ENCODE data around the gene STMN3.
"Not testable (repeated sequence)": the region's sequence is repeated elsewhere in the genome, so short reads cannot be mapped to it uniquely, and the experiment has no call there.

The STMN3 gene

DNA sequence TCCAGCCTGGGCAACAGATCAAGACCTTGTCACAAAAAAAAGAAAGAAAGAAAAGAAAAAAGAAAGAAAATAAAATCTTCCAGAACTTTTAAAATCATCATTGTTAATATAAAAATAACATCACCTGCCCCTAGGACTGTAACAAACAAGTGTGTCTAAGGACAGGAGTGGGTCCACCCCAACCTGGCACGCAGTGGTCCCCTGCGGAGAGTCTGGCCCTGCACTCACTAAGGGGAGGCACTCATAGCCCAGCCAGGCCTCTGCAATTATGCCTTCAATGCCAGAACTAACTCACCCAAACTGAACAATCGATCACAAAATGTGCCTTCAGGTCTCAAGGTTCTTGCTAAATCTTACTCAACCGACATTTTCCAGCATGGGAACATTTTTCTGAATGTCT, 31.1 kb downstream of the STMN3 start:
- DNase-seq (ENCODE audit: extremely low spot score, insufficient read length, low read depth) (no peak), FAIRE-seq (no peak)

DNA sequence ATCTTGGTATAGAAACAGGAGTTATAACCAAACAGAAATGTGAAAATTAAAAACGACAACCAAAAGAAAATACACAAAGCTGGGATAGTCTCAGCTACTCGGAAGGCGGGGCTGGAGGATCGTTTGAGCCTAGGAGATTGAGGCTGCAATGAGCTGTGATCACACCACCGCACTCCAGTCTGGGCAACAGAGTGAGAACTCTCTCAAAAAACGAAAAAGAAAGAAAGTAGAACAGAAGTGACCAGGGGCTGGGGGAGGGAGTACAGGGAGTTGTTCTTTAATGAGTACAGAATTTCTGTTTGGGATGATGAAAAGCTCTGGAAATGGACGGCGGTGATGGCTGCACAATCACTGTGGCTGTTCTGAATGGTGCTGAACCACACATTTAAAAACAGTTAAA, 32.2 kb downstream of the STMN3 start:
- DNase-seq (ENCODE audit: extremely low spot score, insufficient read length, low read depth) (no peak), FAIRE-seq (no peak)

DNA sequence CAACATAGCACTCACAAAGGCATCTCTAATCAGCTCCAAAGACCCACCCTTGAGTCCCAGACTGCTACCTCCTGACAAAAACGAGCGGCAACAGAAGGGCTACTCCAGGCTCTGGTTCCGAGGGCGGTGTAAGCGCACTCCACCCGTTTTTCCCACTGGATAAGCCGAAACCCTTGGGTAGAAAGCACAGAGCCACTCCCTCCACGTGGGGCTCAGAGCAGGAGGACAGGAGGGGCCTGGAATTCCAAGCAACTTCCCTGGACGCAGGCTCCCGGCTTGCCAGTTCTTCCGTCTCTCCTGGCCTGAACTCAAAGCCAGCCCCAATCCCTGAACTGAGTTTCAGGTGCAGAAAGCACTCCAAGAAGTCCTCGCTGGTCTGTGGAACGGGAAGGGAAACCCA, 33.7 kb downstream of the STMN3 start:
- no peak for FAIRE-seq
- DNase-seq (ENCODE audit: extremely low spot score, insufficient read length, low read depth) = no peak

DNA sequence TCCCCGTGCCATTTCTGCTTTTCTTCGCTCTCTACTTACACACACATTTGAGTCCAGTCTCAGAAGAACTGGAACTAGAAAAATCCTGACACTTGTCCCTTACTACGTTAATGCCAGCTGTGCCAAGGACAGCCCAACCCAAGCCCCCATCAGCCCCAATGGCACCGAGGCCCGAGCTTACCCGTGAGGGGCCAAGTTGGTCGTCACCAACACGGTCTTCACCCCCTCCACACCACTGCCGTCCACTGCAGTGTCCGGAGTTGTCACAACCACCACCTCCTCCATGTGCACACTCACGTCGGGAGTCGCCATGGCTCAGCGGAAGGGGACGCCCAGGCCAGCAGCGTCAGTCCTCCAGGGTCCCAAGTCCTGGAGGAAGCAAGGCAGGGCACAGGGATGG, 34.1 kb downstream of the STMN3 start:
- DNase-seq (ENCODE audit: extremely low spot score, insufficient read length, low read depth) (no peak), FAIRE-seq (no peak)

DNA sequence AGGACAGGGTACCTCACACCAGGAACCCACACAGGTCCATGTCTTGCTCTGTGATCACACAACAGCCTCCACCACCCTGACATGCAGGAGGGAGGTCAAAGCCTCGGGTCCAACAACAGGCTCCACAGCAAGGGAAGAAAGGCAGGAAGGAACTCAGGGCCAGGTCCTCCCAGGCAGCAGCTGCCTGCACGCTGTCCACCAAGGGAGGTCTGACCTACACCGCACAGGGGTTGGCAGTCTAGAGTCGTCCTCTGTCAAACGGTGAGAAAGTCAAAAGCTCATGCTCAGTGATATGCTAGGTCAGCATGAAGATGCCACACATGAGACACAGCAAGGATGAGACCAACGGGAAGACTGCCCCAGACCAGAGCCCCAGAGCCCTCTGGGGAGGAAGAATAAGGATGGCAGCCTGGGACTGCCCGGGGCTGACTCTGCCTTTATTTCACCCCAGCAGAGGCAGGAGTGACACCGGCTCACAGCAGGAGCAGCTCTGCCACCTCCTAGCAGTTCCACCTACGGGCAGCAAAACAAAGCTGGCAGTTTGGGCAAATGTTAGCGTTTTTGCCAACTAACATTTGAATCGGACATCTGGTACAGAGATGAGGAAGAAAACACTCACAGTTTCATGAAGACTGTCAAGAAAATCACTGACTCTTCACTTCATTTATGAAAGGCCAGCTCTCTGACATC, 34.8 kb downstream of the STMN3 start:
- no peak for DNase-seq (ENCODE audit: extremely low spot score, insufficient read length, low read depth)
- FAIRE-seq = no peak

DNA sequence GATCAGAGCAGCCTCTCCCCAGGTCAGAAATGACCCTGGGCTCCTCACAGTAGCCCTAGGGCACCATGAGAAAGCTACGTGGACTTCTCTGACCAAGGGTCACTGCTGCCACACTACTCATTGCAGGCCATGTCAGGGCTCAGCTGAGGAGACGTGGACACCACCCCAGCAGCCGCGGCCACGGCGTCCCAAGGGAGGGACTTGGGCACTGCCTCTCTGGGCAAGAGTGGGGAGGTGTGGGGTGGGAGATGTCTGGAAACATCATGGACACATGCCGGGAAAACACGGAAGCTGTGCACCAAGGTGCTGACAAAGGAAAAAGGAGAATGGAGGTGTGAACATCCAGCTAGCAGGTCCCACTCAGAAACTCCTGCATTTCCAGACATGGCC, 35.4 kb downstream of the STMN3 start:
- FAIRE-seq (no peak), DNase-seq (ENCODE audit: extremely low spot score, insufficient read length, low read depth) (no peak)

DNA sequence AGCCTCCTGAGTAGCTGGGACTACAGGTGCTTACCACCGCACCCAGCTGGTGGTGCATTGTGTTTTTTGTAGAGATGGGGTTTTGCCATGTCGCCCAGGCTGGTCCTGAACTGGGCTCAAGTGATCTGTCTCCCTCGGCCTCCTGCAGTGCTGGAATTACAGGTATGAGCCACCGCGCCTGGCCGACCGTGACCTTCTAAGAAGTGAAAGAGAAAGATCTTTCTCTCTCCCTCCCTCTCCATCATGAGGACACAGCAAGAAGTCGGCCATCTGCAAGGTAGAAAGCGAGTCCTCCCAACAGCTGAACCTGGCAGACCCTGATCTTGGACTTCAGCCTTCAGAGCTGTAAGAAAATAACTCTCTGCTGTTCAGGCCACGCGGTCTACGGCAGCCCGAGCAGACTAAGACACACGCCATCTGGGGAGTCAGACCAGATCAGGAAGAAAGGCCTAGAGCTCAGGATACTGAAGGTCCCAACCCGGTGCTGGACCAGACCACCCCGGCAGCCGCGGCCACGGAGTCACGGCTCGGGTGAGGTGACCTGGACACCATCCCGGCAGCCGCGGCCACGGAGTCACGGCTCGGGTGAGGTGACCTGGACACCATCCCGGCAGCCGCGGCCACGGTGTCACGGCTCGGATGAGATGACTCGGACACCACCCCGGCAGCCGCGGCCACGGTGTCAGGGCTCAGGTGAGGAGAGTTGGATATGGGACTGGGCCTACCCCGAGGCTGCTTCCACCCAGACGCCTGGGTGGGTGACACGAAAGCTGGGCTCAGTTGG, 35.9 kb downstream of the STMN3 start:
- peak; percentile 88 for FAIRE-seq

DNA sequence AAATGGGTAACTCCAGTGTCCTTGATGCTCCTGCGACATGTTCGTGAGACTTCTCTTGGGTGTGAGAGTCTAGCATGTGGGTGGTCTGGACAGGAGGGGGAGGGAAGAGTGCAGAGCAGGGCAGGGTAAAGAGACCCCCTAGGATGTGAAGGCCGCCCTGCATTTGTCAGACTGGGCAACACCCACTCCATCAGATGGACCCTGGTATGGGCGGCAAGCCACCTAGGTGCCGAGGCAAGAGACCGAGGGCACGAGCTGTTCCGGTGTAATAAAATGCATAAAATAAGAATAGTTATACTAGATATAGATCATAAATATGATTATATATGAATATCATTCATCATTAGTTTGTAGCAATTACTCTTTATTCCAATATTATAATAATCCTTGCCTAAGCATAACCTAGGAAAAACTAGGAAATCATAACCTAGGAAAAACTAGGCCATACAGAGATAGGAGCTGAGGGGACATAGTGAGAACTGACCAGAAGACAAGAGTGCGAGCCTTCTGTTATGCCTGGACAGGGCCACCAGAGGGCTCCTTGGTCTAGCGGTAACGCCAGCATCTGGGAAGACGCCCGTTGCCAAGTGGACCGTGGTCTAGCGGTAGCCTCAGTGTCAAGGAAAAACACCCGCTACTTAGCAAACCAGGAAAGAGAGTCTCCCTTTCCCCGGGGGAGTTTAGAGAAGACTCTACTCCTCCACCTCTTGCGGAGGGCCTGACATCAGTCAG, 39.2 kb downstream of the STMN3 start:
- FAIRE-seq; DNase-seq (ENCODE audit: extremely low spot score, insufficient read length, low read depth): not testable (repeated sequence)

More for the DNA sequence above, 35.9 kb downstream of the STMN3 start:
- DNase-seq (ENCODE audit: extremely low spot score, insufficient read length, low read depth) = no peak

DNA sequence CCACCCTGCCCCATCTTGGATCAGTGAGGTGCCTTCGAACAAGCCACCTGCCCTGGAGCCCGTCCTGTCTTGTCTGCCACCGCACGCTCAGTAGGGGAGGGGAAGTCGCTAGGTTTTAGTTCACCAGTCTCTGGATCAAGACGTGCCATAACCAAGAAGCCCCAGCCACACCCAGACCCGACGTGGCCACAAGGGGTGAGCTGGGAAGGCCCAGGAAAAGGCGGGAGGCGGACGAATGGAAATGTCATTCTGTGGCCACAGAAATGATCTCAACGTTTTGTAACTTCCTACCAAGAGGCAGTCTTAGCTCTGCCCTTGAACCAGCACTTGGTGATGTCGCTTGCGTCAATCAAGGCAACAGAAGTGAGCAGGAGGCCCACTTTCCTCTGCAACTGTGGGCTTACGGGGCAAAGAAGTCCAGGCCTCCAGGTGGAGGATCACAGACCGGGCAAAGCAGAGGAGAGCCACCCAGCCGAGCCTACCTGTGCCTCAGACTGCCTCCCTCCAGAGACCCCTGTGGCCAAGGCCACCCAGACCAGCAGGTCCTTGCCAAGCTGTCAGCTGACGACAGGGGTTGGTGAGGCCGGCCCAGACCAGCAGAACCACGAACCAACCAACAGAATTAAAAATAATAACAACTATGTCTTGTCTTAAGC, 40.8 kb downstream of the STMN3 start:
- DNase-seq (ENCODE audit: extremely low spot score, insufficient read length, low read depth) = no peak
- no peak for FAIRE-seq

DNA sequence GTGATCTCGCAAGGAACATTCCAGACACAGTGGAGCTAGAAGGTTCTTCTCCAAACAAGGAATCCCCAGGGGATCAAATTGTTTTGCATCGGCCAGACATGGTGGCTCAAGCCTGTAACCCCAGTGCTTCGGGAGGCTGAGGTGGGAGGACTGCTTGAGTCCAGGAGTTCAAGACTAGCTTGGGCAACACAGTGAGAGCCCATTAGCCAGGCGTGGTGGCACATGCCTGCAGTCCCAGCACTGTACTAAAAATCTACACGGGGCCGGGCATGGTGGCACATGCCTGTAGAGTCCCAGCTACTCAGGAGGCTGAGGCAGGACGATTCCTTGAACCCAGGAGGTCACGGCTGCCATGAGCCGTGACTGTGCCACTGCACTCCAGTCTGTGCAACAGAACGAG, 41.6 kb downstream of the STMN3 start:
- no peak for DNase-seq (ENCODE audit: extremely low spot score, insufficient read length, low read depth)

DNA sequence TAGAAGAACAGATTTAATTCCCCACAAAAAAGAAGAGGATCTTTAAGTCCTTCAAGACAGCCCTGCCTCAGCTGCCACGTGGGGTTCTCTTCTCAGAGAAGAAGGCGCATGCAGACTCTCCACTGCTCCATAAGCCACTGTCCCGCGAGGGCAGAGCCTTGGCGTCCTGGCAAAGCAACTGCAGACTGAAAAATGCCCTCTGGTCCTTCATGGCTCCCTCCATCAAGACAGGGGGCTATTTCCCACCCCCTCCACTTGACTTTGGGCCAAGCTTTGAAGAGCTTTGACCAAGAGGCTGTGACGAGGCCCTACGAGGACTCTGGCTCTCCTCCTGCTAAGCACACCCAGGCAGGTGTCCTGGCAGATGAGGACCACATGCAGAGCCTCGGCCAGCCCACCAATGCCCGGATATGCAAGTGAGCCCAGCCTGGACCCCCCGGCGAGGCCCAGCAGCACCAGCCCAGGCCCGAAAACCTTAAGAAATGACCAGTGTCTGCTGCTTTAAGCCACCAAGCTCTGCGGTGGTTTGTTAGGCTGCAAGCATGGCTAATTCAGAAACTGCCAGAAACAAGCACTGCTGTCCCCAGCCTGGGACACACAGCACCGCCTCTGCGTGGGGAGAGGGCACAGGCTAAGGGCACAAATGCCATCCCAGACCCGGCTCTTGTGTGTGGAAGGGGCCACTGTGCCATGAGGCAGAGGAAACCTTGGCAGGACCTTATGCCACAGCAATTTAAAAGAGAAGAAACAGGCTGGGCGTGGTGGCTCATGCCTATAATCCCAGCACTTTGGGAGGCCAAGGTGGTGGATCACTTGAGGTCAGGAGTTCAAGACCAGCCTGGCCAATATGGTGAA, 42.4 kb downstream of the STMN3 start:
- no peak for FAIRE-seq
- DNase-seq (ENCODE audit: extremely low spot score, insufficient read length, low read depth) = no peak

More for the DNA sequence above, 41.6 kb downstream of the STMN3 start:
- FAIRE-seq = no peak

DNA sequence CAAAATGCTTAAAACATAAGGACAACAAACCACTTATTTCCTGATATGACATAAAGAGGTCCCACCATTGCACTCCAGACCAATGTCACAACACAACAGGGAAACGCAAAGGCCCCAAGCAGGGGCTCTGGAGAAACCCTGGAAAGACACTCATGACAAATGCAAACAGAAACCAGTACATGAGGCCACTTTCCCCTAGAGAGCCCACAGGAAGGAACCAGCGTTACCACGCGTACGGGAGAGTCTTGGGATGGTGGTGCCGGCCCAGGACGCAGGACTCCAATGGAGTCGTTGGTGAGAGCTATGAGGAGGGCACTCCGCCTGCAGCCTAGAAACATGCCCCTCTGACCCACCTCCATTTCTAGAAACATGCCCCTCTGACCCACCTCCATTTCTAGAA, 46.5 kb downstream of the STMN3 start:
- no peak for DNase-seq (ENCODE audit: extremely low spot score, insufficient read length, low read depth)
- no peak for FAIRE-seq

DNA sequence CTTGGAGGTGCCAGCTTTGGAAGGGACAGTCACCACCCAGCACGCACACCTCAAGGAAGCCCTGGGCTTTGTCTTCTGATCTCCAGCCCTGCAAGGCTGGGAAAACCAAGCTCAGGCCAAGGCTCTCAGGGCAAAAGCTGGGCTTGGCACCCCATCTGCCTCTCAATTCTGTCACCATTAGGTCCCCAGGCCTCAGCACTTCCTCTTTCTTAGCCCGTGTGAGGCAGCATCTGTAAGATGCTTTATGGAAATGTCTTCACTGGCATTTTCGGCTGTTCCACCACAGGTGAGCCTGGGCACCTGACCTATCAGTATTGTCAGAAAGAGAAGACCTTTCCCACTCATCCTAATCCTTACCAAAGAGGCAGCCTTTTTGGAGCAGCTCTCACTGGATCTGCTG, 50.9 kb downstream of the STMN3 start:
- FAIRE-seq = no peak
- DNase-seq (ENCODE audit: extremely low spot score, insufficient read length, low read depth) = no peak

DNA sequence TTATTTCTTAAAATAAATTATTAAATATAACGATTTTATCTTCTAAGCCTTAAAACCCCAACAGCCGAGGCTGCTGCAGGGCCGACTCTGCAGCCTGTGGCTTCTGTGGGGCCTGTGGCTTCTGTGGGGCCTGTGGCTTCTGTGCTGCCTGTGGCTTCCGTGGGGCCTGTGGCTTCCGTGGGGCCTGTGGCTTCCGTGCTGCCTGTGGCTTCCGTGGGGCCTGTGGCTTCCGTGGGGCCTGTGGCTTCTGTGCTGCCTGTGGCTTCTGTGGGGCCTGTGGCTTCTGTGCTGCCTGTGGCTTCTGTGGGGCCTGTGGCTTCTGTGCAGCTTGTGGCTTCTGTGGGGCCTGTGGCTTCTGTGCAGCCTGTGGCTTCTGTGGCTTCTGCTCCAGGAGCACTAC, 51.5 kb downstream of the STMN3 start:
- not testable (repeated sequence) for DNase-seq (ENCODE audit: extremely low spot score, insufficient read length, low read depth); FAIRE-seq

DNA sequence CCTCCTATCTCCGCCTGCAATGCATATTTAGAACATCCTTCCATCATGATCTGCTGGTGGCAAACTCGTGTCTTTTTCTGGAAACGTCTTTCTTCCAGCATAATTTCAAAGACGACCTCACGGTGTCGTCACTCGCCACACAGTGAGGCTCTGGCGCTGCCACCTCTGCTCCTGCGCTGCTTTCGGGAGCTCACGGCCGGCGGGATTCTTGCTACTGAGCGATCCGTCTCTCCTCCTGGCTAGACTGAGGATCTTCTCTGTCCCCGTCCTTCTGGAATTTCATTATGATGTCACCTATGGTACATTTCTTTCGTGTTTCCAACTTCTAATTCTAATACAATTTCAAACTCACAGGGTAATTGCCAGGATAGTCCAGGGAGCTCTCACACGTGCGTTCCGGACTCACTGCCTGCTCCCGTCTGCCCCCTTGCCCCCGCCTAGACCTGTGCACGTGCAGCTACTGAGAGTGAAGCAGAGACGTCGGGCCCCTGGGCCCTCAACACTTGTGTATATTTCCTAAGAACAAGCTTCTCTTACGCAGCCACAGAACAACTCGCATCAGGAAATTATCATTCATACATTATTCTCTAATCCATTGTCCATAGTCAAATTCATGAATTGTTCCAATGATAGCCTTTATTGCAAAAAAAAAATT, 53.7 kb downstream of the STMN3 start:
- no peak for FAIRE-seq
- DNase-seq (ENCODE audit: extremely low spot score, insufficient read length, low read depth) = no peak

DNA sequence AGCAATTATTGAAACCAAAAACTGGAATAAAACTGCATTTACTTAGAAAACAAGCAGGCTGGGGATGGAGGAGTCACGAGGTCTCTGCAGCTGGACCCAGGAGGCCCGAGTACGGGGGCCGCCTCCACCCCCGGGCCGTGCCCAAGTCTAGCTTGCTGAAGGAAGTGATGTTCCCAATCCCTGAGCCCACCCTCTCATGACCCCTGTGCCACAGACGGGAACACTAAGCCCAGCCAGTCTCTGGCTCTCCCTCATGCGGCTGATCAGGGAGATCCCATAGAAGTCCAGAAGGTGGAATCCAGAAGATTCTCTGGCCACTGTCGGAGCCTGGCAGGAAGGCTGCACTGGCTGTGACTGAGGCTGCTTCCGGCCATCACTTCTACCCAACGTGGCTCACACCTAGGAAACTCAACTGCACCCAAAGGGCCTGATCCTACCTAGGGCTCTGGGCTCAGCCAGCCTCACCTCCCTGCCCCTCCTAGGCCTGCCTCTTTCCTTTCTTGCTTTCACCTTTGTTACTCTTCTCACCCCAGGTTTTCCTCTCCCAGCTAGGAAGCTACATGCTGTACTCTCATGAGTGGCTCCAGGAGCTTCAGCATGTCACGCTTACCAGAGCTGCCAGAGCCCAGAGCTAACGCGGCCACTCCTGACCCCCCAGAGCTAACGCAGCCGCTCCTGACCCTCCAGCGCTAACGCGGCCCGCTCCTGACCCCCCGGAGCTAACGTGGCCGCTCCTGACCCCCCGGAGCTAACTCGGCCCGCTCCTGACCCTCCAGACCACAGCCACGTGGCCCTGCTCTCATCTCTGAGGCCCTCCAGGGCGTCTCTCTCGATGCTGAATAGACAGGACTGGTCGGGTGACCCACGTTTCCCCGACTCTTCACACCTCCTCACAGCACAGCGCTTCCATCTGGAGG, 54.5 kb downstream of the STMN3 start:
- FAIRE-seq = no peak
- no peak for DNase-seq (ENCODE audit: extremely low spot score, insufficient read length, low read depth)

DNA sequence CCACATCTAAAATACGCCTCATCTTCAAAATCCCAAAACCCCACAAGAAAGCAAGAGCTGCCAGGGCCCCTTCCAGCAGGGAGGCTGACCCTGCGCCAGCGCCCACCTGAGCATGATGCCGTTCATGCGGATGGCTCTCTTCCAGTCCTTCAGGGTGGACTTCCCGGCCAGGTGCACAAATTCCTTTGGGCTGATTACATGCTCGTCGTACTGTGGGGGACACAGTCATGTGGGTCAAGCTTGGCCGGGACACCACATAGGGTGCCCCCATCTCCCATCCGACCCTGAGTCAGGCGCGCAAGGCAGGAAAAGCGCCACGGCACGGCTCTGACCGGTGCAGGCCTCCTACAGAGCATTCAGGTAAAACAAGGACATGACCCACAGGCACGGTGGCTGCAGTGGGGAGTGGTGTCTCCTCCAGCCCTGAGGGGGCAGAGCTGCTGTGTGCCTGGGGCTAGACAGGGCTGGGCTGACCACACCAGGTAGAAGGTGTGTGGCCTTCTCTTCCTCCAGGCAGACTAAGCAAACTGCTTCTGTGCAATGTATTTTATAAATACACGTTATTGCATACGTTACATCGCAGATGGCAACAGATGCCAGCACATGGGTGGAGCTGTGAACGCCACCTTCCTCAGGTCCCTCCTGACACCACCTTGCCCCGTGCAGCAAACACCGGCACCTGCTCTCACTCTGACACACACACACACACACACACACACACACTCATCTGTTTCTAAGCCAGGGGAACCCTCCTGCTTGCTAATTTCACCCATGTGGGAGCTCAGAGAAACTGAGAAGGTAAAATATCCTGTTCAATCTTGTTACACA, 55.4 kb downstream of the STMN3 start:
- FAIRE-seq = no peak
- no peak for DNase-seq (ENCODE audit: extremely low spot score, insufficient read length, low read depth)
